Ascending aorta (tissue), 2 donors: ENCODE results near the gene ADAM22. TPM values are rescaled to one million over a fixed set of nuclear protein-coding genes. Genes with fewer than 3 reads are reported as not detected.

Source experiments
- DNase-seq, 2 donors: peaks; one replicate each; pipeline ENCODE4 v3.0.0-alpha.2; 2019; ENCODE audit warnings: low spot score in 2 of 2
- H3K27ac ChIP-seq, 2 donors: fragments of 200-600 bp; sonication (generic); one replicate each; pipeline ENCODE4 v1.5.1; 2016 to 2017; ENCODE audit warnings: mild to moderate bottlenecking in 1 of 2
- H3K27me3 ChIP-seq: fragments of 200-600 bp; sonication (generic); one replicate; pipeline ENCODE4 v1.5.1; 2017
- H3K36me3 ChIP-seq, 2 donors: fragments of 200-600 bp; sonication (generic); one replicate each; pipeline ENCODE4 v1.5.1; 2016
- H3K4me1 ChIP-seq, 2 donors: fragments of 200-600 bp; sonication (generic); one replicate each; pipeline ENCODE4 v1.5.1; 2016 to 2017; ENCODE audit warnings: mild to moderate bottlenecking in 1 of 2
- H3K4me3 ChIP-seq, 2 donors: fragments of 200-600 bp; sonication (generic); one replicate each; pipeline ENCODE4 v1.5.1; 2016 to 2017; ENCODE audit warnings: mild to moderate bottlenecking in 1 of 2
- H3K9me3 ChIP-seq, 2 donors: fragments of 200-600 bp; sonication (generic); one replicate each; pipeline ENCODE4 v1.5.1; 2016
- CTCF ChIP-seq, 3 experiments: fragments of 200-600 bp in 2 of 3; fragments of 450-650 bp in 1 of 3; sonication (generic) in 2 of 3; IDR thresholded peaks; one replicate each; pipeline ENCODE4 v1.5.1; 2016 to 2019; ENCODE audit warnings: antibody characterized with exemption in 3 of 3, mild to moderate bottlenecking in 1 of 3, moderate library complexity in 1 of 3
- intact Hi-C: fragments of 100-400 bp; cut with DNase I; formaldehyde crosslinking; loops from one replicate; pipeline ENCODE4 v1.15.1; 2023
- total RNA-seq: library from RNA; depleted of rRNA; stranded (reverse); fragments of >200 nt; gene quantifications from one replicate; pipeline ENCODE4 v1.1.0, GENCODE V29; 2016

Gene ADAM22
- total RNA-seq, 1 donor from 2014 or later: 0.85 TPM

GRCh38 chr7:88146616-88147015 is 212.6 kb downstream of the ADAM22 start:
- H3K27ac ChIP-seq: no peak overlapping the region
- no peak for DNase-seq
- no peaks in the 10 kb centered on the region for H3K9me3 ChIP-seq
- no peak for TF ChIP-seq CTCF (IDR thresholded peaks at IDR 0.05)
- H3K36me3 ChIP-seq: no peaks in the 10 kb centered on the region
- H3K4me3 ChIP-seq: no peak overlapping the region
- intact Hi-C loops: no loop called here
- no peaks in the 10 kb centered on the region for H3K4me1 ChIP-seq
- H3K27me3 ChIP-seq: no peaks in the 10 kb centered on the region

GRCh38 chr7:88147341-88147740 is 213.3 kb downstream of the ADAM22 start:
- H3K4me3 ChIP-seq: no peak overlapping the region
- no peak for TF ChIP-seq CTCF (IDR thresholded peaks at IDR 0.05)
- H3K27ac ChIP-seq: no peak overlapping the region
- H3K9me3 ChIP-seq: no peaks in the 10 kb centered on the region
- H3K4me1 ChIP-seq: no peaks in the 10 kb centered on the region
- intact Hi-C loops: no loop called here
- DNase-seq: no peak
- no peaks in the 10 kb centered on the region for H3K36me3 ChIP-seq
- no peaks in the 10 kb centered on the region for H3K27me3 ChIP-seq

- Histone ChIP-seq H3K36me3 (no peaks in the 10 kb centered on the region), H3K4me3 (no peak overlapping the region), H3K27ac (no peak overlapping the region), H3K27me3 (no peaks in the 10 kb centered on the region), H3K4me1 (no peaks in the 10 kb centered on the region), H3K9me3 (no peaks in the 10 kb centered on the region)
- TF ChIP-seq CTCF (IDR thresholded peaks at IDR 0.05): no peak
- no peak for DNase-seq
- intact Hi-C loops: no loop called here
Observed at GRCh38 chr7:88147949-88148348, 213.9 kb downstream of the ADAM22 start.

GRCh38 chr7:88150033-88150432 is 216.0 kb downstream of the ADAM22 start:
- H3K4me1 ChIP-seq: no peaks in the 10 kb centered on the region
- no peak for DNase-seq
- no peak for TF ChIP-seq CTCF (IDR thresholded peaks at IDR 0.05)
- H3K27me3 ChIP-seq: no peaks in the 10 kb centered on the region
- no peak overlapping the region for H3K4me3 ChIP-seq
- intact Hi-C loops: no loop called here
- no peaks in the 10 kb centered on the region for H3K36me3 ChIP-seq
- H3K9me3 ChIP-seq: no peaks in the 10 kb centered on the region
- no peak overlapping the region for H3K27ac ChIP-seq

GRCh38 chr7:88151119-88151790 is 217.2 kb downstream of the ADAM22 start:
- H3K9me3 ChIP-seq: no peaks in the 10 kb centered on the region
- no peak for DNase-seq
- no peak overlapping the region for H3K27ac ChIP-seq
- H3K4me3 ChIP-seq: no peak overlapping the region
- H3K4me1 ChIP-seq: no peaks in the 10 kb centered on the region
- intact Hi-C loops: no loop called here
- H3K36me3 ChIP-seq: no peaks in the 10 kb centered on the region
- H3K27me3 ChIP-seq: no peaks in the 10 kb centered on the region
- no peak for TF ChIP-seq CTCF (IDR thresholded peaks at IDR 0.05)

GRCh38 chr7:88153378-88153777 is 219.3 kb downstream of the ADAM22 start:
- H3K27ac ChIP-seq: no peak overlapping the region
- H3K4me1 ChIP-seq: no peaks in the 10 kb centered on the region
- H3K9me3 ChIP-seq: no peaks in the 10 kb centered on the region
- DNase-seq: no peak
- intact Hi-C loops: no loop called here
- no peaks in the 10 kb centered on the region for H3K36me3 ChIP-seq
- no peak for TF ChIP-seq CTCF (IDR thresholded peaks at IDR 0.05)
- no peaks in the 10 kb centered on the region for H3K27me3 ChIP-seq
- no peak overlapping the region for H3K4me3 ChIP-seq
